Esophagus squamous epithelium (tissue), 5 donors: ENCODE measurements around the gene CSNK1E. TPM values are rescaled to one million over a fixed set of nuclear protein-coding genes. Genes with fewer than 3 reads are reported as not detected.
"Not testable (repeated sequence)": the region's sequence is repeated elsewhere in the genome, so short reads cannot be mapped to it uniquely, and the experiment has no call there.

Experiments used
- DNase-seq: peaks from one replicate; lab custom pipeline; 2025; lab: John Stamatoyannopoulos, UW
- H3K27ac ChIP-seq, 4 donors: fragments of 200-600 bp; sonication (generic); one replicate each; pipeline ENCODE4 v1.5.1; 2016 to 2019; ENCODE audit warnings: mild to moderate bottlenecking in 1 of 4
- H3K27me3 ChIP-seq, 4 donors: fragments of 200-600 bp; sonication (generic); 1 replicate in 3 of 4; 2 replicates in 1 of 4; pipeline versions ENCODE4 v1.5.1 to v1.6.0; 2017 to 2021; ENCODE audit warnings: antibody characterized with exemption in 1 of 4
- H3K36me3 ChIP-seq, 3 donors: fragments of 200-600 bp; sonication (generic); one replicate each; pipeline ENCODE4 v1.5.1; 2016 to 2019
- H3K4me1 ChIP-seq, 3 donors: fragments of 200-600 bp; sonication (generic); one replicate each; pipeline ENCODE4 v1.5.1; 2017 to 2019
- H3K4me3 ChIP-seq, 4 donors: fragments of 200-600 bp; sonication (generic); 1 replicate in 3 of 4; 2 replicates in 1 of 4; pipeline ENCODE4 v1.5.1; 2016 to 2019; ENCODE audit warnings: mild to moderate bottlenecking in 2 of 4, moderate library complexity in 1 of 4
- H3K9me3 ChIP-seq, 3 donors: fragments of 200-600 bp; sonication (generic); one replicate each; pipeline ENCODE4 v1.5.1; 2016 to 2019
- CTCF ChIP-seq, 6 experiments: fragments of 450-650 bp in 4 of 6; fragments of 200-600 bp in 2 of 6; sonication (generic) in 2 of 6; IDR thresholded peaks; one replicate each; pipeline ENCODE4 v1.5.1; 2016 to 2019; ENCODE audit warnings: antibody characterized with exemption in 6 of 6, mild to moderate bottlenecking in 4 of 6, moderate library complexity in 4 of 6
- POLR2A ChIP-seq, 4 donors: fragments of 450-650 bp; IDR thresholded peaks; one replicate each; pipeline ENCODE4 v1.6.1; 2017; ENCODE audit warnings: antibody characterized with exemption in 4 of 4, mild to moderate bottlenecking in 4 of 4, moderate library complexity in 3 of 4
- WGBS, 2 donors: methylation state at CpG; one replicate each; pipeline ENCODE4 v1.1.5; 2018; 5-methylcytosine and 5-hydroxymethylcytosine counted together
- intact Hi-C: fragments of 100-400 bp; cut with DNase I; formaldehyde crosslinking; loops from one replicate; pipeline ENCODE4 v1.15.0; 2022
- total RNA-seq, 4 donors: library from RNA; depleted of rRNA; stranded (reverse); fragments of >200 nt; gene quantifications; one replicate each; pipeline ENCODE4 v1.1.0, GENCODE V29; 2016
- donor health status: DM: yes; HTN: yes; CAD: no.

The CSNK1E gene
- total RNA-seq, 4 donors from 2014 or later: 40.8 to 94.4 (median 55.9) TPM

GRCh38 chr22:38345782-38346181 is 28.5 kb upstream of the CSNK1E start:
- no peak for DNase-seq
- no peak for TF ChIP-seq CTCF (IDR thresholded peaks at IDR 0.05)
- TF ChIP-seq POLR2A (IDR thresholded peaks at IDR 0.05): no peak
- Histone ChIP-seq H3K4me1 (peaks cover 0 to 6% (median 0%) of the 10 kb centered on the region in 3 donors), H3K9me3 (no peaks in the 10 kb centered on the region), H3K36me3 (no peaks in the 10 kb centered on the region), H3K27me3 (peaks cover 0 to 14% (median 0%) of the 10 kb centered on the region in 4 donors), H3K27ac (no peak overlapping the region), H3K4me3 (no peak overlapping the region)
- 87 to 88% methylated on average over 5 to 6 of the region's 6 CpGs for WGBS, 2 donors
- intact Hi-C loops: no loop called here

- DNase-seq, H3K27me3 ChIP-seq, intact Hi-C loops, H3K36me3 ChIP-seq, H3K27ac ChIP-seq, H3K9me3 ChIP-seq, H3K4me3 ChIP-seq: not testable (repeated sequence)
- peaks cover 9 to 14% (median 10%) of the 10 kb centered on the region in 3 donors for H3K4me1 ChIP-seq
- WGBS, 2 donors: 83 to 88% methylated on average over 6 of the region's 6 CpGs
Observed at GRCh38 chr22:38339893-38340292, 22.7 kb upstream of the CSNK1E start.

- peaks cover 9 to 14% (median 10%) of the 10 kb centered on the region in 3 donors for H3K4me1 ChIP-seq
- DNase-seq: no peak
- H3K9me3 ChIP-seq: no peaks in the 10 kb centered on the region
- 83 to 84% methylated on average over 4 of the region's 4 CpGs for WGBS, 2 donors
- H3K27me3 ChIP-seq: peaks cover 0 to 6% (median 0%) of the 10 kb centered on the region in 4 donors
- TF ChIP-seq CTCF (IDR thresholded peaks at IDR 0.05) (no peak), POLR2A (IDR thresholded peaks at IDR 0.05) (no peak)
- intact Hi-C loops: no loop called here
- no peak overlapping the region for H3K4me3 ChIP-seq
- no peaks in the 10 kb centered on the region for H3K36me3 ChIP-seq
- no peak overlapping the region for H3K27ac ChIP-seq
Observed at GRCh38 chr22:38338772-38339379, 21.6 kb upstream of the CSNK1E start.

- peak overlapping the region; percentile 21 to 61 (median 57) for H3K27ac ChIP-seq
- WGBS, 2 donors: 38 to 47% methylated on average over 7 to 9 of the region's 9 CpGs
- no peak for DNase-seq
- intact Hi-C loops: no loop called here
- TF ChIP-seq POLR2A (IDR thresholded peaks at IDR 0.05) (no peak), CTCF (IDR thresholded peaks at IDR 0.05) (no peak)
- H3K27me3 ChIP-seq: peaks cover 0 to 6% (median 0%) of the 10 kb centered on the region in 4 donors
- peaks cover 9 to 14% (median 10%) of the 10 kb centered on the region in 3 donors for H3K4me1 ChIP-seq
- peak overlapping the region in 3 of 4 donors; percentile 41 to 65 (median 46) for H3K4me3 ChIP-seq
- H3K36me3 ChIP-seq: no peaks in the 10 kb centered on the region
- no peaks in the 10 kb centered on the region for H3K9me3 ChIP-seq
Observed at GRCh38 chr22:38336699-38337098, 19.5 kb upstream of the CSNK1E start.

DNA sequence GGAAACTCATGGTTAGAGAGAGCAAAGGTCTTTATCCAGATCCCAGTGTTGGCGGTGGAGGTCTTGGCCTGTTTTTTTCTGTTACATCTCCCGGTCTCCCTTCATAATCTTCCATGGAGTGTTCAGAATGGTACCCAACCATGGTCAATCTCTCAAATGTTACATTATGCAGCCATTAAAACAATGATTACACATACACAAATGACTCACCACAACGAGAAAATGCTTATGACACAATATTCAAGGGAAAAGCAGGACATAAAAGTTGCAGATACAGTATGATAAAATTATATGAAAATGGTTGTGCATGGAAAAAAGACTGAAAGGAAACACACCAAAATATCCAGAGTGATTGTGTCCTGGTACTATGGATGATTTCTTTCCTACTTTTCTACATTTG is 17.8 kb upstream of the CSNK1E start:
- Histone ChIP-seq H3K36me3 (no peaks in the 10 kb centered on the region), H3K27me3 (peaks cover 0 to 6% (median 0%) of the 10 kb centered on the region in 4 donors), H3K9me3 (no peaks in the 10 kb centered on the region), H3K4me3 (peak overlapping the region in 2 of 4 donors; percentile 41 to 46), H3K27ac (no peak overlapping the region), H3K4me1 (peaks cover 9 to 14% (median 10%) of the 10 kb centered on the region in 3 donors)
- 70 to 74% methylated on average over 3 of the region's 3 CpGs for WGBS, 2 donors
- intact Hi-C loops: no loop called here
- TF ChIP-seq CTCF (IDR thresholded peaks at IDR 0.05): no peak
- no peak for TF ChIP-seq POLR2A (IDR thresholded peaks at IDR 0.05)
- DNase-seq: no peak
